SK-N-SH treated with all-trans-retinoic acid at 6 μM for 48 hours (cell line): Measurements from ENCODE around the gene TOM1L2.
A peak's percentile ranks its signal among the peaks of the same experiment; 100 is the strongest.

Experiments used
- ATAC-seq: fragments of 200-7000 bp; cut with Tn5 transposase; 3 replicates; pipeline ENCODE4 v1.9.1; 2020; ENCODE audit warnings: mild to moderate bottlenecking, moderate library complexity
- ARNTL ChIP-seq: fragments of 450-650 bp; formaldehyde crosslinking; IDR thresholded peaks from 2 replicates; pipeline ENCODE4 v1.5.0; 2020; ENCODE audit warnings: low read depth, mild to moderate bottlenecking, moderate library complexity, borderline replicate concordance
- BACH2 ChIP-seq: fragments of 250-450 bp; sonication (Bioruptor Pico); IDR thresholded peaks from 2 replicates; pipeline ENCODE4 v1.9.0; 2021; ENCODE audit warnings: mild to moderate bottlenecking, borderline replicate concordance
- CSDC2 ChIP-seq: fragments of 250-450 bp; sonication (Bioruptor Pico); IDR thresholded peaks from 2 replicates; pipeline ENCODE4 v1.5.0; 2020; ENCODE audit warnings: mild to moderate bottlenecking, moderate library complexity
- ESRRG ChIP-seq: fragments of 250-450 bp; sonication (Bioruptor Pico); IDR thresholded peaks from 2 replicates; pipeline ENCODE4 v1.6.1; 2021; ENCODE audit warnings: mild to moderate bottlenecking
- GLIS3 ChIP-seq: fragments of 250-450 bp; sonication (Bioruptor Pico); IDR thresholded peaks from 2 replicates; pipeline ENCODE4 v1.5.0; 2020; ENCODE audit warnings: mild to moderate bottlenecking, moderate library complexity
- ISL1 ChIP-seq: fragments of 250-450 bp; sonication (Bioruptor Pico); IDR thresholded peaks from 2 replicates; pipeline ENCODE4 v2.1.2; 2022; ENCODE audit warnings: mild to moderate bottlenecking, moderate library complexity
- OSR1 ChIP-seq: fragments of 250-450 bp; sonication (Bioruptor Pico); IDR thresholded peaks from 2 replicates; pipeline ENCODE4 v1.8.0; 2022; ENCODE audit warnings: moderate library complexity, mild to moderate bottlenecking, inconsistent platforms
- PPARA ChIP-seq: fragments of 250-450 bp; sonication (Bioruptor Pico); IDR thresholded peaks from 2 replicates; pipeline ENCODE4 v1.5.0; 2020; ENCODE audit warnings: mild to moderate bottlenecking, borderline replicate concordance
- RARB ChIP-seq: fragments of 250-450 bp; sonication (Bioruptor Pico); IDR thresholded peaks from 2 replicates; pipeline ENCODE4 v1.8.0; 2021; ENCODE audit warnings: mild to moderate bottlenecking, moderate library complexity
- SNAI2 ChIP-seq: fragments of 250-450 bp; sonication (Bioruptor Pico); IDR thresholded peaks from 2 replicates; pipeline ENCODE4 v1.5.0; 2020; ENCODE audit warnings: mild to moderate bottlenecking, moderate library complexity
- TCF4 ChIP-seq: fragments of 250-450 bp; sonication (Bioruptor Pico); IDR thresholded peaks from 2 replicates; pipeline ENCODE4 v1.8.0; 2021; ENCODE audit warnings: mild to moderate bottlenecking, moderate library complexity, borderline replicate concordance
- TOX ChIP-seq: fragments of 250-450 bp; sonication (Bioruptor Pico); IDR thresholded peaks from 2 replicates; pipeline ENCODE4 v1.8.0; 2021; ENCODE audit warnings: mild to moderate bottlenecking, moderate library complexity, borderline replicate concordance
- ZFP3 ChIP-seq: fragments of 250-450 bp; sonication (Bioruptor Pico); IDR thresholded peaks from 2 replicates; pipeline ENCODE4 v1.5.0; 2020; ENCODE audit warnings: mild to moderate bottlenecking, moderate library complexity
- ZFP30 ChIP-seq: fragments of 450-650 bp; formaldehyde crosslinking; IDR thresholded peaks from 2 replicates; pipeline ENCODE4 v1.5.0; 2022; ENCODE audit warnings: mild to moderate bottlenecking, moderate library complexity
- ZNF565 ChIP-seq: fragments of 450-650 bp; formaldehyde crosslinking; conservative IDR thresholded peaks from 2 replicates; pipeline ENCODE4 v1.5.0; 2020; ENCODE audit warnings: low read depth, mild to moderate bottlenecking, moderate library complexity
- ZNF70 ChIP-seq: fragments of 450-650 bp; formaldehyde crosslinking; IDR thresholded peaks from 2 replicates; pipeline ENCODE4 v1.5.0; 2020; ENCODE audit warnings: mild to moderate bottlenecking, moderate library complexity
- ZNF8 ChIP-seq: fragments of 450-650 bp; formaldehyde crosslinking; IDR thresholded peaks from 2 replicates; pipeline ENCODE4 v1.5.0; 2020; ENCODE audit warnings: mild to moderate bottlenecking, moderate library complexity
- TF ChIP-seq, protein P1 (sequence below): fragments of 250-450 bp; sonication (Bioruptor Pico); IDR thresholded peaks from 2 replicates; pipeline ENCODE4 v1.8.0; 2020; ENCODE audit warnings: mild to moderate bottlenecking, moderate library complexity, borderline replicate concordance
- TF ChIP-seq, protein P2 (sequence below): fragments of 250-450 bp; sonication (Bioruptor Pico); IDR thresholded peaks from 2 replicates; pipeline ENCODE4 v1.5.1; 2021; ENCODE audit warnings: mild to moderate bottlenecking, moderate library complexity
- TF ChIP-seq, protein P3 (sequence below): fragments of 250-450 bp; sonication (Bioruptor Pico); IDR thresholded peaks from 2 replicates; pipeline ENCODE4 v1.8.0; 2021; ENCODE audit warnings: low read depth, mild to moderate bottlenecking, moderate library complexity, borderline replicate concordance
- TF ChIP-seq, protein P4 (sequence below): fragments of 250-450 bp; sonication (Bioruptor Pico); IDR thresholded peaks from 2 replicates; pipeline ENCODE4 v1.5.1; 2020; ENCODE audit warnings: low read depth, mild to moderate bottlenecking, moderate library complexity
- TF ChIP-seq, protein P5 (sequence below): fragments of 250-450 bp; sonication (Bioruptor Pico); IDR thresholded peaks from 2 replicates; pipeline ENCODE4 v1.5.0; 2020; ENCODE audit warnings: mild to moderate bottlenecking, moderate library complexity

The TOM1L2 gene

DNA sequence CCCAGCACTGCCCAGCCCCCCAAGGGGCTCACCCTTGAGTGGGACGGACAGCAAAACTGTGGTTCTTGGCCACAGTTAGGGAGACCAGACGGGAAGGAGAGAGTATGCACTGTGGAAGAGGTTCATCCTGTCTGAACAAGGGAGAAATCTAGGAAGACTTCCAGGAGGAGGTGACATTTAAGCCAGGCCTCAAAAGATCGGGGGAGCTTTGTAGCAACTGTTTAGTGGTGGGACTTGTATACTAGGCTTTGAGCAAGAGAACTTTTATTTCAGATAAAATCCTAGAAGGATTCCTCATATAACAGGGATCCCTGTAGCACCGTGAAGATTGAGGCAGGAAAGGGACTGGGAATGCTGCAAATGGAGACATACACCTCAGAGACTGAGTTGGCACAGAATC, 166.2 kb downstream of the TOM1L2 start:
- TF ChIP-seq ZNF70 (CRISPR knock-in tag) (no peak), GLIS3 (CRISPR knock-in tag) (no peak), ESRRG (no peak), PPARA (CRISPR knock-in tag) (no peak), OSR1 (no peak), RARB (no peak), TOX (CRISPR knock-in tag) (no peak), CSDC2 (CRISPR knock-in tag) (no peak), TCF4 (CRISPR knock-in tag) (no peak), ZFP30 (CRISPR knock-in tag) (no peak), ZFP3 (no peak)
- TF ChIP-seq, protein P1, sequence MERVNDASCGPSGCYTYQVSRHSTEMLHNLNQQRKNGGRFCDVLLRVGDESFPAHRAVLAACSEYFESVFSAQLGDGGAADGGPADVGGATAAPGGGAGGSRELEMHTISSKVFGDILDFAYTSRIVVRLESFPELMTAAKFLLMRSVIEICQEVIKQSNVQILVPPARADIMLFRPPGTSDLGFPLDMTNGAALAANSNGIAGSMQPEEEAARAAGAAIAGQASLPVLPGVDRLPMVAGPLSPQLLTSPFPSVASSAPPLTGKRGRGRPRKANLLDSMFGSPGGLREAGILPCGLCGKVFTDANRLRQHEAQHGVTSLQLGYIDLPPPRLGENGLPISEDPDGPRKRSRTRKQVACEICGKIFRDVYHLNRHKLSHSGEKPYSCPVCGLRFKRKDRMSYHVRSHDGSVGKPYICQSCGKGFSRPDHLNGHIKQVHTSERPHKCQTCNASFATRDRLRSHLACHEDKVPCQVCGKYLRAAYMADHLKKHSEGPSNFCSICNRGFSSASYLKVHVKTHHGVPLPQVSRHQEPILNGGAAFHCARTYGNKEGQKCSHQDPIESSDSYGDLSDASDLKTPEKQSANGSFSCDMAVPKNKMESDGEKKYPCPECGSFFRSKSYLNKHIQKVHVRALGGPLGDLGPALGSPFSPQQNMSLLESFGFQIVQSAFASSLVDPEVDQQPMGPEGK (CRISPR knock-in tag): no peak
- no peak for ATAC-seq

DNA sequence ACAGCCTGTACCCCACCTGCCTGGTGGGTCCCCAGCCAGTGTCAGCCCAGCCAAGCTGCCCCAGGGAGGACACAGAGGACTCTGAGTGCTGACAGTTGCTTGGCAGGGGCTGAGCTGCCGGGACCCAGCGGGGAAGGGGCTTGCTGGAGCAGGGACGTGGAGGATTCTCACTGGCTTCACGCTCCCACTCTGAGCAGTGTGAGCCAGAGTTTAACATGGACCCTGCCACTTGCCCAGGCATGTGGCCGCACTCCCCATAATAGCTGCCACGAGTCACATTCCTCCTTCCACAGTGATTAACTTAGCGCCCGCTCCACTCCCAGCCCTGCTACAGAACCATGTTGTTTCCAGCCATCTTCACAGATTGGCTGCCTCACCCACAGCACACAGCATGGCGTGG, 166.6 kb downstream of the TOM1L2 start:
- ATAC-seq: peak; percentile 7; the same call in 1 of the 3 replicates
- no peak for TF ChIP-seq CSDC2 (CRISPR knock-in tag)

GRCh38 chr17:17804007-17804406, 168.2 kb downstream of the TOM1L2 start:
- TF ChIP-seq ESRRG (no peak), ZFP3 (peak; percentile 98)
- TF ChIP-seq, all 23 proteins: peak for 1
- ATAC-seq: no peak

DNA sequence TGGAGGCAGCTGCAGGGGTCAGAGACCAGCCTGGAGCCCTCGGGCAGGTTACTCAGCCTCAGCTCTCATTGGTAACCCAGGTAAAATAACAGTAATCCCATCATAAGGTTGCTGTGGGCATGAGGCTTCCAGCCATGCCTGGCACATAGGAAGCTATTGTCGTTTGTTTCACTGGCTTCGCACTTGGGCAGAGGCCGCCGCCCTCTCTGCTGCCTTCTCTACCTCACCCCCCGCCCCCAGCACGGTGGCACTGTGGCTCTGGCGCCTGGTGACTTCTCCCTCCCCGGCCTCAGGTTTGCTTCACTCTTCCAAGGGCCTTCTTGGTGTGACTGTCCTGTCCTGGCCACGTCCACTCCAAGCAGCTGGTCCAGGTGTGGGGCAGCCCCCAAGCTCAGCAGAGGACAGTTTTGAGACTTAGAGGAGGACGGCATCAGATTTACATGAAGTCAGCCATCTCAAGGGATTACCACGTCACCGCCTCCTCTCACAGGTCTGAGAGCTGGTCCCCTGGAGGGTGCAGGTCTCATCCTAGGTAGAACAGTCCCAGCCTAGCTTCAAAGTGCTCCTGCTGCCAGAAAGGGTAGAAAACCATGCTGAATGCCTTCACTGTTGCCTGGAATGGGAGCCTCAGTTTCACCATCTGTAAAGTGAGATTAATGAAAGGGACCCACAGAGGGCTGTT, 170.3 kb downstream of the TOM1L2 start:
- no peak for ATAC-seq
- TF ChIP-seq ISL1 (CRISPR knock-in tag) (no peak), ARNTL (CRISPR knock-in tag) (no peak), BACH2 (CRISPR knock-in tag) (no peak), SNAI2 (CRISPR knock-in tag) (no peak), ZNF70 (CRISPR knock-in tag) (no peak), RARB (no peak), TCF4 (CRISPR knock-in tag) (no peak), ESRRG (no peak), ZNF565 (CRISPR knock-in tag) (no peak), ZNF8 (CRISPR knock-in tag) (no peak)
- TF ChIP-seq, protein P2, sequence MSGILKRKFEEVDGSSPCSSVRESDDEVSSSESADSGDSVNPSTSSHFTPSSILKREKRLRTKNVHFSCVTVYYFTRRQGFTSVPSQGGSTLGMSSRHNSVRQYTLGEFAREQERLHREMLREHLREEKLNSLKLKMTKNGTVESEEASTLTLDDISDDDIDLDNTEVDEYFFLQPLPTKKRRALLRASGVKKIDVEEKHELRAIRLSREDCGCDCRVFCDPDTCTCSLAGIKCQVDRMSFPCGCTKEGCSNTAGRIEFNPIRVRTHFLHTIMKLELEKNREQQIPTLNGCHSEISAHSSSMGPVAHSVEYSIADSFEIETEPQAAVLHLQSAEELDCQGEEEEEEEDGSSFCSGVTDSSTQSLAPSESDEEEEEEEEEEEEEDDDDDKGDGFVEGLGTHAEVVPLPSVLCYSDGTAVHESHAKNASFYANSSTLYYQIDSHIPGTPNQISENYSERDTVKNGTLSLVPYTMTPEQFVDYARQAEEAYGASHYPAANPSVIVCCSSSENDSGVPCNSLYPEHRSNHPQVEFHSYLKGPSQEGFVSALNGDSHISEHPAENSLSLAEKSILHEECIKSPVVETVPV: no peak
- TF ChIP-seq, protein P3, sequence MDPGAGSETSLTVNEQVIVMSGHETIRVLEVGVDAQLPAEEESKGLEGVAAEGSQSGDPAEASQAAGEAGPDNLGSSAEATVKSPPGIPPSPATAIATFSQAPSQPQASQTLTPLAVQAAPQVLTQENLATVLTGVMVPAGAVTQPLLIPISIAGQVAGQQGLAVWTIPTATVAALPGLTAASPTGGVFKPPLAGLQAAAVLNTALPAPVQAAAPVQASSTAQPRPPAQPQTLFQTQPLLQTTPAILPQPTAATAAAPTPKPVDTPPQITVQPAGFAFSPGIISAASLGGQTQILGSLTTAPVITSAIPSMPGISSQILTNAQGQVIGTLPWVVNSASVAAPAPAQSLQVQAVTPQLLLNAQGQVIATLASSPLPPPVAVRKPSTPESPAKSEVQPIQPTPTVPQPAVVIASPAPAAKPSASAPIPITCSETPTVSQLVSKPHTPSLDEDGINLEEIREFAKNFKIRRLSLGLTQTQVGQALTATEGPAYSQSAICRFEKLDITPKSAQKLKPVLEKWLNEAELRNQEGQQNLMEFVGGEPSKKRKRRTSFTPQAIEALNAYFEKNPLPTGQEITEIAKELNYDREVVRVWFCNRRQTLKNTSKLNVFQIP (CRISPR knock-in tag): no peak

GRCh38 chr17:17800504-17801021, 171.6 kb downstream of the TOM1L2 start:
- no peak for ATAC-seq
- TF ChIP-seq, protein P1 (CRISPR knock-in tag): no peak
- TF ChIP-seq CSDC2 (CRISPR knock-in tag) (no peak), OSR1 (no peak), ISL1 (CRISPR knock-in tag) (no peak), TCF4 (CRISPR knock-in tag) (no peak), PPARA (CRISPR knock-in tag) (no peak), ESRRG (no peak), SNAI2 (CRISPR knock-in tag) (no peak), ZNF565 (CRISPR knock-in tag) (no peak), ZNF8 (CRISPR knock-in tag) (no peak), BACH2 (CRISPR knock-in tag) (no peak)
- TF ChIP-seq, protein P4, sequence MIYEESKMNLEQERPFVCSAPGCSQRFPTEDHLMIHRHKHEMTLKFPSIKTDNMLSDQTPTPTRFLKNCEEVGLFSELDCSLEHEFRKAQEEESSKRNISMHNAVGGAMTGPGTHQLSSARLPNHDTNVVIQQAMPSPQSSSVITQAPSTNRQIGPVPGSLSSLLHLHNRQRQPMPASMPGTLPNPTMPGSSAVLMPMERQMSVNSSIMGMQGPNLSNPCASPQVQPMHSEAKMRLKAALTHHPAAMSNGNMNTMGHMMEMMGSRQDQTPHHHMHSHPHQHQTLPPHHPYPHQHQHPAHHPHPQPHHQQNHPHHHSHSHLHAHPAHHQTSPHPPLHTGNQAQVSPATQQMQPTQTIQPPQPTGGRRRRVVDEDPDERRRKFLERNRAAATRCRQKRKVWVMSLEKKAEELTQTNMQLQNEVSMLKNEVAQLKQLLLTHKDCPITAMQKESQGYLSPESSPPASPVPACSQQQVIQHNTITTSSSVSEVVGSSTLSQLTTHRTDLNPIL: no peak
- TF ChIP-seq, protein P5, sequence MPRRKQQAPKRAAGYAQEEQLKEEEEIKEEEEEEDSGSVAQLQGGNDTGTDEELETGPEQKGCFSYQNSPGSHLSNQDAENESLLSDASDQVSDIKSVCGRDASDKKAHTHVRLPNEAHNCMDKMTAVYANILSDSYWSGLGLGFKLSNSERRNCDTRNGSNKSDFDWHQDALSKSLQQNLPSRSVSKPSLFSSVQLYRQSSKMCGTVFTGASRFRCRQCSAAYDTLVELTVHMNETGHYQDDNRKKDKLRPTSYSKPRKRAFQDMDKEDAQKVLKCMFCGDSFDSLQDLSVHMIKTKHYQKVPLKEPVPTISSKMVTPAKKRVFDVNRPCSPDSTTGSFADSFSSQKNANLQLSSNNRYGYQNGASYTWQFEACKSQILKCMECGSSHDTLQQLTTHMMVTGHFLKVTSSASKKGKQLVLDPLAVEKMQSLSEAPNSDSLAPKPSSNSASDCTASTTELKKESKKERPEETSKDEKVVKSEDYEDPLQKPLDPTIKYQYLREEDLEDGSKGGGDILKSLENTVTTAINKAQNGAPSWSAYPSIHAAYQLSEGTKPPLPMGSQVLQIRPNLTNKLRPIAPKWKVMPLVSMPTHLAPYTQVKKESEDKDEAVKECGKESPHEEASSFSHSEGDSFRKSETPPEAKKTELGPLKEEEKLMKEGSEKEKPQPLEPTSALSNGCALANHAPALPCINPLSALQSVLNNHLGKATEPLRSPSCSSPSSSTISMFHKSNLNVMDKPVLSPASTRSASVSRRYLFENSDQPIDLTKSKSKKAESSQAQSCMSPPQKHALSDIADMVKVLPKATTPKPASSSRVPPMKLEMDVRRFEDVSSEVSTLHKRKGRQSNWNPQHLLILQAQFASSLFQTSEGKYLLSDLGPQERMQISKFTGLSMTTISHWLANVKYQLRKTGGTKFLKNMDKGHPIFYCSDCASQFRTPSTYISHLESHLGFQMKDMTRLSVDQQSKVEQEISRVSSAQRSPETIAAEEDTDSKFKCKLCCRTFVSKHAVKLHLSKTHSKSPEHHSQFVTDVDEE (CRISPR knock-in tag): no peak
- TF ChIP-seq, all 23 proteins: peak for 0
